Measurements from ENCODE around the gene S100A5.
A peak's percentile ranks its signal among the peaks of the same experiment; 100 is the strongest.
"Not testable (repeated sequence)": the region's sequence is repeated elsewhere in the genome, so short reads cannot be mapped to it uniquely, and the experiment has no call there.

S100A5 gene

GRCh38 chr1:153532181-153532580 is 8.6 kb downstream of the S100A5 start:
- no peak for DNase-seq

- DNase-seq: no peak
Observed at GRCh38 chr1:153531638-153532037, 9.1 kb downstream of the S100A5 start.

- DNase-seq: no peak
Observed at GRCh38 chr1:153527683-153528040, 13.1 kb downstream of the S100A5 start.

- no peak for DNase-seq
Observed at GRCh38 chr1:153527023-153527682, 13.6 kb downstream of the S100A5 start.

GRCh38 chr1:153526132-153526543 is 14.6 kb downstream of the S100A5 start:
- peak; percentile 64 to 73 for DNase-seq

GRCh38 chr1:153525088-153525728 is 15.5 kb downstream of the S100A5 start:
- DNase-seq: no peak

- not testable (repeated sequence) for DNase-seq
Observed at GRCh38 chr1:153522353-153523048, 18.2 kb downstream of the S100A5 start.

- not testable (repeated sequence) for DNase-seq
Observed at GRCh38 chr1:153521808-153522207, 18.9 kb downstream of the S100A5 start.

GRCh38 chr1:153520818-153521476 is 19.8 kb downstream of the S100A5 start:
- no peak for DNase-seq

GRCh38 chr1:153520137-153520691 is 20.5 kb downstream of the S100A5 start:
- DNase-seq: not testable (repeated sequence)

- DNase-seq: no peak
Observed at GRCh38 chr1:153519242-153519641, 21.5 kb downstream of the S100A5 start.

- peak in 1 of 2 experiments; percentile 30 for DNase-seq
Observed at GRCh38 chr1:153515504-153516394, 25.0 kb downstream of the S100A5 start.

- no peak for DNase-seq
Observed at GRCh38 chr1:153513666-153514065, 27.1 kb downstream of the S100A5 start.

GRCh38 chr1:153513023-153513422 is 27.7 kb downstream of the S100A5 start:
- peak; percentile 43 to 69 for DNase-seq

GRCh38 chr1:153510984-153511410 is 29.7 kb downstream of the S100A5 start:
- DNase-seq: peak; percentile 93 to 95

GRCh38 chr1:153509729-153510354 is 30.9 kb downstream of the S100A5 start:
- DNase-seq: peak; percentile 76 to 85

GRCh38 chr1:153509036-153509435 is 31.7 kb downstream of the S100A5 start:
- DNase-seq: no peak

- DNase-seq: no peak
Observed at GRCh38 chr1:153507926-153508583, 32.7 kb downstream of the S100A5 start.

GRCh38 chr1:153506831-153507413 is 33.8 kb downstream of the S100A5 start:
- no peak for DNase-seq

GRCh38 chr1:153506386-153506785 is 34.3 kb downstream of the S100A5 start:
- DNase-seq: no peak

- no peak for DNase-seq
Observed at GRCh38 chr1:153505576-153505975, 35.2 kb downstream of the S100A5 start.

Measured in SHP77 (cell line).